Retinal pigment epithelial cell (primary cell): Measurements from ENCODE around the gene SPACA5.
"Not testable (repeated sequence)": the region's sequence is repeated elsewhere in the genome, so short reads cannot be mapped to it uniquely, and the experiment has no call there.

ENCODE experiments used
- DNase-seq: peaks from one replicate; pipeline ENCODE4 v3.0.0-alpha.2; 2010; ENCODE audit warnings: low read depth
- H3K4me3 ChIP-seq: 2 replicates; pipeline ENCODE4 v1.5.1; 2011; ENCODE audit warnings: mild to moderate bottlenecking, low read length, control low read depth, moderate library complexity
- CTCF ChIP-seq: conservative IDR thresholded peaks from 2 replicates; pipeline ENCODE4 v1.5.1; 2011; ENCODE audit warnings: low read depth, low read length, control low read depth, inconsistent platforms

The SPACA5 gene

GRCh38 chrX:48020472-48020871 lies 13.7 kb downstream of the SPACA5 start:
- peak overlapping the region; percentile 79 for H3K4me3 ChIP-seq
- not testable (repeated sequence) for DNase-seq

GRCh38 chrX:48021026-48021900 lies 14.5 kb downstream of the SPACA5 start:
- DNase-seq = peak; percentile 55
- TF ChIP-seq CTCF = no peak
- peak overlapping the region; percentile 79 for H3K4me3 ChIP-seq

GRCh38 chrX:48022100-48022499 lies 15.3 kb downstream of the SPACA5 start:
- no peak overlapping the region for H3K4me3 ChIP-seq

GRCh38 chrX:48022738-48023137 lies 15.9 kb downstream of the SPACA5 start:
- no peak overlapping the region for H3K4me3 ChIP-seq
- DNase-seq = no peak
- no peak for TF ChIP-seq CTCF

More at GRCh38 chrX:48022100-48022499, 15.3 kb downstream of the SPACA5 start:
- TF ChIP-seq CTCF = no peak
- no peak for DNase-seq

GRCh38 chrX:48025561-48025960 lies 18.8 kb downstream of the SPACA5 start:
- peak; percentile 58 for TF ChIP-seq CTCF
- H3K4me3 ChIP-seq = no peak overlapping the region
- DNase-seq = no peak

- not testable (repeated sequence) for H3K4me3 ChIP-seq, DNase-seq
These were observed 20.8 kb downstream of the SPACA5 start for GRCh38 chrX:48027545-48027944.

- no peak overlapping the region for H3K4me3 ChIP-seq
- no peak for DNase-seq
- TF ChIP-seq CTCF = no peak
These were observed 21.3 kb downstream of the SPACA5 start for GRCh38 chrX:48028091-48028490.

GRCh38 chrX:48030237-48030636 lies 23.4 kb downstream of the SPACA5 start:
- TF ChIP-seq CTCF = no peak
- H3K4me3 ChIP-seq = no peak overlapping the region
- no peak for DNase-seq

GRCh38 chrX:48030641-48031173 lies 23.9 kb downstream of the SPACA5 start:
- H3K4me3 ChIP-seq, DNase-seq: not testable (repeated sequence)
